Transverse colon (tissue), 4 donors: ENCODE results near the gene CDC14A. TPM values are rescaled to one million over a fixed set of nuclear protein-coding genes. Genes with fewer than 3 reads are reported as not detected.

Experiments used
- DNase-seq: peaks from one replicate; pipeline ENCODE4 v3.0.0-alpha.2; 2019
- H3K27ac ChIP-seq, 4 donors: fragments of 200-600 bp; sonication (generic); 2 replicates each; pipeline ENCODE4 v1.5.1; 2016 to 2018; ENCODE audit warnings: inconsistent platforms in 4 of 4
- H3K27me3 ChIP-seq: fragments of 200-600 bp; sonication (generic); 2 replicates; pipeline ENCODE4 v1.5.1; 2017; ENCODE audit warnings: inconsistent platforms
- H3K36me3 ChIP-seq, 4 donors: fragments of 200-600 bp; sonication (generic); 2 replicates each; pipeline ENCODE4 v1.5.1; 2017 to 2019; ENCODE audit warnings: inconsistent platforms in 4 of 4
- H3K4me1 ChIP-seq, 4 donors: fragments of 200-600 bp; sonication (generic); 2 replicates each; pipeline ENCODE4 v1.5.1; 2017 to 2020; ENCODE audit warnings: inconsistent platforms in 4 of 4
- H3K4me3 ChIP-seq, 4 donors: fragments of 200-600 bp; sonication (generic); 1 replicate in 1 of 4; 2 replicates in 3 of 4; pipeline versions ENCODE4 v1.5.1 to v1.6.1; 2017 to 2019; ENCODE audit warnings: inconsistent platforms in 4 of 4
- H3K9me3 ChIP-seq, 2 donors: fragments of 200-600 bp; sonication (generic); 2 replicates each; pipeline ENCODE4 v1.5.1; 2017 to 2019; ENCODE audit warnings: inconsistent platforms in 2 of 2
- EP300 ChIP-seq: sonication (generic); formaldehyde crosslinking; IDR thresholded peaks from one replicate; pipeline ENCODE4 v1.6.1; 2017; ENCODE audit warnings: antibody characterized with exemption, low read depth
- POLR2A ChIP-seq: fragments of 450-650 bp; IDR thresholded peaks from one replicate; pipeline ENCODE4 v1.6.1; 2016; ENCODE audit warnings: antibody characterized with exemption, mild to moderate bottlenecking, moderate library complexity
- POLR2AphosphoS5 ChIP-seq, 3 donors: sonication (generic); formaldehyde crosslinking; IDR thresholded peaks; one replicate each; pipeline ENCODE4 v1.6.1; 2016; ENCODE audit warnings: antibody characterized with exemption in 3 of 3
- WGBS, 2 donors: methylation state at CpG; one replicate each; pipeline ENCODE4 v1.1.5; 2018; ENCODE audit warnings: low coverage in 1 of 2; 5-methylcytosine and 5-hydroxymethylcytosine counted together
- in situ Hi-C, 4 donors: fragments of 200-750 bp; cut with MboI; loops; one replicate each; pipeline versions ENCODE4 v1.15.0 to v1.15.1; 2017; ENCODE audit warnings: low sequenced_read_pairs in 3 of 4, low pct_ligation_motif_present in 1 of 4, low pct_unique_long_range_greater_than_20kb in 1 of 4
- intact Hi-C: fragments of 100-400 bp; cut with DNase I; formaldehyde crosslinking; loops from one replicate; pipeline ENCODE4 v1.15.1; 2023; ENCODE audit warnings: low total_unique reads
- total RNA-seq, 4 donors: library from RNA; depleted of rRNA; stranded (reverse); fragments of >200 nt; gene quantifications; one replicate each; pipeline ENCODE4 v1.1.0, GENCODE V29; 2016
- TF ChIP-seq, protein P1 (sequence below), 5 experiments: fragments of 200-600 bp in 3 of 5; fragments of 450-650 bp in 2 of 5; sonication (generic) in 3 of 5; IDR thresholded peaks; 1 replicate in 2 of 5; 2 replicates in 3 of 5; pipeline ENCODE4 v1.5.1; 2016 to 2017; ENCODE audit warnings: antibody characterized with exemption in 5 of 5, inconsistent platforms in 3 of 5, mild to moderate bottlenecking in 2 of 5, moderate library complexity in 1 of 5

The CDC14A gene
- total RNA-seq, 4 donors from 2014 or later: 8.0 to 68.6 (median 48.5) TPM

DNA sequence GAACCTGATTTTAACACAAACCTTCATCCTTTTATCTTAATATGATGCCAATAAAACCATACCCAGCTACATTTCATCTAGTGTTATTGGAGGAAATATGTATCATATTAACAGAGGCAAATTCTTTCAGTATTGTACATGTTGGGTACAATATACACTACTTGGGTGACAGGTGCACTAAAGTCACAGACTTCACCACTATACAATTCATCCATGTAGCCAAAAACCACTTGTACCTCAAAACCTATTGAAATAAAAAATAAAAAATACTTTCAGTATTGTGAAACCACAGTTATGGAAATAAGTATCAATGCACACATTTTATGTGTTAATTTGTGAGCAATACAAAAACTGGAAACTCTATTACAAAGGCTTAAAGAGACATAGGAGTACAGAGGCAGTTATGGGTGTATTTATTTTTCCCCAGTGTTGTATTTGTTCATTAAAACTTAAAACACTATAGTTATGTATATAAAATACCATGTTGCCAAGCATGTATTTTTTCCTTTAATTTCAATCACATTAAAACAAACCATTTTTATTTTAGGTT is 160.6 kb downstream of the CDC14A start:
- Histone ChIP-seq H3K27ac (no peak overlapping the region), H3K9me3 (no peaks in the 10 kb centered on the region), H3K27me3 (no peaks in the 10 kb centered on the region), H3K4me1 (peaks cover 0 to 7% (median 0%) of the 10 kb centered on the region in 4 donors), H3K36me3 (peaks cover 0 to 7% (median 0%) of the 10 kb centered on the region in 4 donors), H3K4me3 (no peak overlapping the region)
- in situ Hi-C loops (no loop called here), intact Hi-C loops (no loop called here)
- TF ChIP-seq, protein P1, sequence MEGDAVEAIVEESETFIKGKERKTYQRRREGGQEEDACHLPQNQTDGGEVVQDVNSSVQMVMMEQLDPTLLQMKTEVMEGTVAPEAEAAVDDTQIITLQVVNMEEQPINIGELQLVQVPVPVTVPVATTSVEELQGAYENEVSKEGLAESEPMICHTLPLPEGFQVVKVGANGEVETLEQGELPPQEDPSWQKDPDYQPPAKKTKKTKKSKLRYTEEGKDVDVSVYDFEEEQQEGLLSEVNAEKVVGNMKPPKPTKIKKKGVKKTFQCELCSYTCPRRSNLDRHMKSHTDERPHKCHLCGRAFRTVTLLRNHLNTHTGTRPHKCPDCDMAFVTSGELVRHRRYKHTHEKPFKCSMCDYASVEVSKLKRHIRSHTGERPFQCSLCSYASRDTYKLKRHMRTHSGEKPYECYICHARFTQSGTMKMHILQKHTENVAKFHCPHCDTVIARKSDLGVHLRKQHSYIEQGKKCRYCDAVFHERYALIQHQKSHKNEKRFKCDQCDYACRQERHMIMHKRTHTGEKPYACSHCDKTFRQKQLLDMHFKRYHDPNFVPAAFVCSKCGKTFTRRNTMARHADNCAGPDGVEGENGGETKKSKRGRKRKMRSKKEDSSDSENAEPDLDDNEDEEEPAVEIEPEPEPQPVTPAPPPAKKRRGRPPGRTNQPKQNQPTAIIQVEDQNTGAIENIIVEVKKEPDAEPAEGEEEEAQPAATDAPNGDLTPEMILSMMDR (IDR thresholded peaks at IDR 0.05): no peak
- no peak for TF ChIP-seq POLR2A
- no peak for TF ChIP-seq POLR2AphosphoS5 (IDR thresholded peaks at IDR 0.05)
- TF ChIP-seq EP300: no peak
- DNase-seq: no peak

DNA sequence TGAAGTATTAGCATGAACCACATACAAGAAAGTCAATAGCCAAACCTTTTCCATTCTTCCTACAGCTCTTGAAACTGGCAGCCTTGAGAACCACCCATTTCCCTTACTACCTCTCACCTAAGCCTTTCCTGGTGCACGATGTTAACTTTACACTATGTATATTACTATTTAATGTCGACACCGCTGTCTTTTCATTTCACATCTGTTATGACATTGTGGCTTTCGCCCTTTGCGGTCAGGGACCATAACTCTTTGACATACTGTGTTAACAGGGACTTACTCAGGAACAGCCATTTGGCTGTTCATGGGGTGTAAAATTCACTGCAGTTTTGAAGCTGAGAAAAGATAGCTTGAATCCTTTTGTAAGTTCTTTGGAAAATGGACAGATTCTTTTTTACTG is 164.6 kb downstream of the CDC14A start:
- no peak overlapping the region for H3K4me3 ChIP-seq
- in situ Hi-C loops (no loop called here), intact Hi-C loops (no loop called here)
- no peaks in the 10 kb centered on the region for H3K9me3 ChIP-seq
- no peak overlapping the region for H3K27ac ChIP-seq
- 83 to 88% methylated on average over 5 of the region's 5 CpGs for WGBS, 2 donors
- DNase-seq: no peak
- TF ChIP-seq, protein P1 (IDR thresholded peaks at IDR 0.05): no peak
- TF ChIP-seq EP300 (no peak), POLR2A (no peak), POLR2AphosphoS5 (IDR thresholded peaks at IDR 0.05) (no peak)
- no peaks in the 10 kb centered on the region for H3K4me1 ChIP-seq
- H3K27me3 ChIP-seq: no peaks in the 10 kb centered on the region
- no peaks in the 10 kb centered on the region for H3K36me3 ChIP-seq

DNA sequence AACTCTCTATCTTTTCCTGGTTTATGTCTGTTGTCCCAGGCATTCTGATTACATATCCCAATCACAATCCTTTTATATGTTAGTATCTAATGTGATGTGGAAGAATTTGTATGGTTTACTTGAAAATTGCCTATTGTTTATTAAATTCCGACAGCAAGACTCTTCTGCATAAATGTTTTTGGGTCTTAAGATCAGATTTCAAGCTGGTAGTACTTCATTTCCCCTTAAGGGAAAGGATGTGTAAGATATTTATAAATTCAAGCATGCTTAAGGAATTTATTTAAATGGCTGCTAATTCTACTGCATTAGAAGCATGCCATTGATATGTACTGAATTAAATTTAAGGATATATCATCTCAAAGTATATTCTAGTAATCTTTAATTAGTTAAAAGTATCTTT is 165.2 kb downstream of the CDC14A start:
- H3K4me3 ChIP-seq: no peak overlapping the region
- in situ Hi-C loops (no loop called here), intact Hi-C loops (no loop called here)
- no peaks in the 10 kb centered on the region for H3K36me3 ChIP-seq
- H3K27me3 ChIP-seq: no peaks in the 10 kb centered on the region
- 67 to 80% methylated on average over 1 of the region's 1 CpG for WGBS, 2 donors
- no peaks in the 10 kb centered on the region for H3K9me3 ChIP-seq
- H3K27ac ChIP-seq: no peak overlapping the region
- TF ChIP-seq EP300 (no peak), POLR2AphosphoS5 (IDR thresholded peaks at IDR 0.05) (no peak), POLR2A (no peak)
- TF ChIP-seq, protein P1 (IDR thresholded peaks at IDR 0.05): no peak
- DNase-seq: no peak
- H3K4me1 ChIP-seq: no peaks in the 10 kb centered on the region

DNA sequence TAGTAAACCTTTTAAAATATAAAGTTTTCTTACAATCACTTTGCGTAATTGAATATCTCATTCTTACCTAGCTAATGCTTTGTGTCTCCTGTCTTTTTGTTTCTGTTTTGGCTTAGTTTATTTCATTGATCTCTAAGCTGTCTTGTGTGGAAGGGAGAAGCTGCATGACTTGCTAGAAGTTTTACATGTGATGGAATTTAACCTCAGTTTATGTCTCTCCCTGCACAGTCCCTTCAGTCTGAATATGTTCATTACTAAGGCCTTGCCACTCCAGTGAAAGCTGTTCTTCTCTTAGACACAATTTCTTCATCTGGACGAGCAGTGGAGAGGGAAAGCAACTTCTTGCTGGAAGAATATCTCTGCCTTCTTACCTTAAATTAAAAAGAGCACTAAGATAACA is 165.7 kb downstream of the CDC14A start:
- Histone ChIP-seq H3K36me3 (no peaks in the 10 kb centered on the region), H3K4me1 (no peaks in the 10 kb centered on the region), H3K27me3 (no peaks in the 10 kb centered on the region), H3K9me3 (no peaks in the 10 kb centered on the region), H3K4me3 (no peak overlapping the region), H3K27ac (no peak overlapping the region)
- intact Hi-C loops (no loop called here), in situ Hi-C loops (no loop called here)
- 0 to 42% methylated on average over 1 to 2 of the region's 2 CpGs for WGBS, 2 donors
- no peak for TF ChIP-seq POLR2AphosphoS5 (IDR thresholded peaks at IDR 0.05)
- TF ChIP-seq, protein P1 (IDR thresholded peaks at IDR 0.05): no peak
- TF ChIP-seq POLR2A: no peak
- TF ChIP-seq EP300: no peak
- DNase-seq: no peak
